GM19025 (cell line): ENCODE measurements around the gene RPRD1B.

Experiments used
- ATAC-seq: cut with Tn5 transposase; IDR thresholded peaks from one replicate; pipeline ENCODE4 v1.9.1; 2021; ENCODE audit warnings: mild to moderate bottlenecking, low read depth, moderate library complexity; ENCODE audit not compliant: unreplicated experiment

Gene RPRD1B

DNA sequence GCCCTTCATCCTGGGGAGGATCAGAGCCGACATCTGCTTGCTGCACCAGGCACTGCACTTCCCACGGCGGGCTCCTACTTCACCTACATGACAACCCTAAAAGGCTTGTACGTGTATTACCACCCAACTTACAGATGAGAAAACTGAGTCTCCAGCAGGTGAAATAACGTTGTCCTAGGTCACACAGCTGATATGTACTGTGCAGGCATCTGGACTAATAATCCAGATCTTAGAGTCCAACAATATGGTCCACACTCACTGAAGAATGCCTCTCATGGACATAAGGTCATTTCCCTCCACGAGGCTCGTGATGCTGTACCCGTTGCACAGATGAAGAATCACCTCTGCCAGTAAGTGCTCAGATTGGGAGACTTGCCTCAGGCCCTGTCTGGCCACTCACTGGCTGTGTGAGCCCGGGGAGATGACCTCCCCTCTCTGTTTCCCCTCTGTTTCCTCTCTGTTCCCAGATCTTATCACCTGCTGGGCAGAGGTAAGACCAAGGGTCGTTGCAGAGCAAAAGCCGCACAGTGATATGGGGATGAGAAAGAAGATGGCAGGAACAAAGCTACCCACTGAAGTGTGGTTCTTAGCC, 99.5 kb downstream of the RPRD1B start:
- no peak for ATAC-seq

- ATAC-seq: no peak
Measured at GRCh38 chr20:38133680-38134426, 100.3 kb downstream of the RPRD1B start.

DNA sequence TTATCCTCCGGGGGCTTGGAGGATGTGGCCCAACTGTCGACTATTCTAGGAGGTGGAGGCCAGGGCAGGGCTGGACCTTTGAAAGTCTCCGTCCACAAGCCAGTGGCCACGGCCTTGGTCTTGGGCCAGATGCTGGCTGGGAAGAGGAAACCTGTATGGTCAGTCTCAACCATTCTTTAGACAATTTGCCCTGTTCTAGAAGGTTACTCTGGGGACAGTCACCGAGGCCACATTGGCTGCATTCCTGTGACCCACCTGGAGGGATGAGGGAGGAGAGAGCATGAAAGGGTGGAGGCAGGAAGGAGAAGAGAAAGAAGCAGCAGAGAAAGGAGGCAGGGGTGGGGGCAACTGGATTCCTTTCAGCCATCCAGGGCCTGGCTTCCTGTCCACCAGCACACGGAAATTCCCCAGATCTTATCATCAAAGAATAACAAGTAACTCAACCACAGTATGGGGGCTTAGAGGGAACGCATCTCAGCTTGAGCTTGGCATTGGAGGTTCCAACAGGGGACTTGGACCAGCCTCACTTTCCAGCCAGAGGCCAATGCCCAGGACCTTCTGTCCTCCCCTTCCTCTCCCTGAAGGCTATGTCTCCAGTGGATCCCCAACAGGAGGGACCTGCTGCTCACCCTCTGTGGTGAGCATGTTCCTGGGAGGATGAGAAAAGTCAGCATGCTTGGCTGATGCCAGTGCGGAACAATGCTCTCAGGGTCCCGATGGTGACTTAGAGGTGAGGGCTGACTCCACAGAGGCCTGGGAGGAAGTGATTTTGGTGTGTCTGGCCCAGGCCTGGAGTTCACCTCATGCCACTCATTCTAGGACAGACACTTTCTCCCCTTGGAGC, 101.1 kb downstream of the RPRD1B start:
- ATAC-seq: no peak

GRCh38 chr20:38135271-38135650, 101.7 kb downstream of the RPRD1B start:
- no peak for ATAC-seq

- ATAC-seq: no peak
Measured at GRCh38 chr20:38135651-38136420, 102.3 kb downstream of the RPRD1B start.

GRCh38 chr20:38136421-38137245, 103.1 kb downstream of the RPRD1B start:
- no peak for ATAC-seq

DNA sequence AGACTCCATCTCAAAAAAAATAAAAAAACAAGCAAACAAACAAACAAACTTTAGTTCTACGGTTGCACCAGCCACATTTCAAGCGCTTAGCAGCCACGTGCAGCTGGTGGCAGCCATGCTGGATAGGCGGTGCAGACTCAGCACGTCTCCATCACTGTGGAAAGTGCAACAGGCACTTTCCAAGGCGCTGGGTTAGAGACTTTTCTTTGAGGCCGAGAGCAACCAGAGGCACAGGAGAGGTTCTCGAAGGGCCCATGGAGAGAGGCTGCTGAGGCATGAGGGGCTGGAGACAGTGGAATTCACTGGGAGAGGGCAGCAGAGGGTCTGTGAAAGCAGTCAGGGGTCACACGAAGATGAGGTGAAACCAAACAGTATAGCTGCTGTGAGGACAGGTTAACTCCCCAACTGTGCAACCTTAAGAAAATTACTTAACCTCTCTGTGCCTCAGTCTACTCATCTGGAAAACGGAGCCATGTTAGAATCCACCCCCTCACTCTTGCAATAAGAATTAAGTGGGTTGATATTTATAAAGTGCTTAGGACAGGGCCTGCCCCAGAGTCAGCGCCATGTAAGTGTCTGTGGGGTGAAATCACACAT, 104.0 kb downstream of the RPRD1B start:
- ATAC-seq: no peak

DNA sequence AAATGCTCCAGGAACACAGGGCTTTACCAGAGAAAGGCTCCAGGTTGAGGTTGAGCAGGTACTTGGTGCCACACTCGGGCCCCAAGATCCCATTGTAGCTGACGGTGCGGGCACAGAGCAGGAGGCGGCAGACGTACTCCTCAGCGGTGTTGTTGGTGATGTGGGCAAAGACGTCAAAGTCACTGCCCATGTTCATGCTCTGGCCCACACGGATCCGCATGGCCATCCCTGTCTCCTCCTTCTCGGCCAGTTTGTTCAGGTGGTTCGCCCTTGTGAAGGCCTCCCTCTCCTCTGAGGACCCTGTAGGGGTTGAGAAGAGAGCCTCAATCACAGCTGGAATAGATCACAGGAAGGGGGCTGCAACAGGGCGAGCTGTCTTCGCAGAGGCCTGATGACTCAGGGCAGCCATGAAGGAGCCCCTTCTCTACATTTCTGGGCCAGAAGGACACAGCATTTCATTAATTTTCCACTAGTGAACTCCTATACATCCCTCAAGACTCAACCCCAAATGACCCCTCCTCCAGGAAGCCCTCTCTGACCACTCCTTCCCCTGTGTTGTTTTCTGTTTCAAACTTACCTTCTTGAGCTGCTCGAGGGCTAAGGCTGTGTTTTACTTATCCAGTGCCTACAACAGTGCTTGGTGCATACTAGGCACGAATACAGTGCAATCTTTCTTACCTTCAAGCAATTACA, 104.7 kb downstream of the RPRD1B start:
- ATAC-seq: no peak

DNA sequence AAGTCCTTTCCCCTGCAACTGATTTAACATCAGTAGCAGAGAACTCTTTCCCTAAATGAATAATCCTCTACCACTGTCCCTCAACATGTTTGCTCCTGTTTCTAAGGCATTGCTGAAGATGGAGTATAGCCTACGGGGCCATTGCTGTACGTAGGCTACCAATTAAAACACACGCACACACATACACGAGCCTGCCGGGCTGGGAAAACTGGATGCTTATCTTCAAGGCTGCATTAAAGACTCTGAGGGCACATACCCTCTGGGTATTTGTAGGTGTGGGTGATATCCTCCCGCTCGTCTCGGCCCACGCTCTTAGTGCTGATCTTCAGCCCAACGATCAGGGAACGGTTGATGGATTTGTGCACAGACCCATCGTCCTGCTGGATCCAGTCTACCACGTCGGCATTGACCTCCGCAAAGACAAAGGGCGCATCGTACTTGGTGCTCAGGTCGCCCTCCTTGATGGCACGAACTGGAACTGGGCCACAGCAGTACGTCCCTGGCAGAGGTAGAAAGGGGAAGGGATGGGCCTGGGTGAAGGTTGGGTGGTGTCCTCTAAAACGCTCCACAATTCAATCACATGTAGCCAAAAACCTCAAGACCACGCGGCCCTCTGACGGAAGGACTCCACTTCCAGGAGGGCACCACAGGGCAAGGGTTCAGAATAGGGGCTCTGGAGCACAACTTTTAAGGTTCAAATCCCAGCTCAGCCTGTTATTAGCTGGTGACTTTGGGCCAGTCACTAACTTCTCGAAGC, 105.8 kb downstream of the RPRD1B start:
- ATAC-seq: no peak

DNA sequence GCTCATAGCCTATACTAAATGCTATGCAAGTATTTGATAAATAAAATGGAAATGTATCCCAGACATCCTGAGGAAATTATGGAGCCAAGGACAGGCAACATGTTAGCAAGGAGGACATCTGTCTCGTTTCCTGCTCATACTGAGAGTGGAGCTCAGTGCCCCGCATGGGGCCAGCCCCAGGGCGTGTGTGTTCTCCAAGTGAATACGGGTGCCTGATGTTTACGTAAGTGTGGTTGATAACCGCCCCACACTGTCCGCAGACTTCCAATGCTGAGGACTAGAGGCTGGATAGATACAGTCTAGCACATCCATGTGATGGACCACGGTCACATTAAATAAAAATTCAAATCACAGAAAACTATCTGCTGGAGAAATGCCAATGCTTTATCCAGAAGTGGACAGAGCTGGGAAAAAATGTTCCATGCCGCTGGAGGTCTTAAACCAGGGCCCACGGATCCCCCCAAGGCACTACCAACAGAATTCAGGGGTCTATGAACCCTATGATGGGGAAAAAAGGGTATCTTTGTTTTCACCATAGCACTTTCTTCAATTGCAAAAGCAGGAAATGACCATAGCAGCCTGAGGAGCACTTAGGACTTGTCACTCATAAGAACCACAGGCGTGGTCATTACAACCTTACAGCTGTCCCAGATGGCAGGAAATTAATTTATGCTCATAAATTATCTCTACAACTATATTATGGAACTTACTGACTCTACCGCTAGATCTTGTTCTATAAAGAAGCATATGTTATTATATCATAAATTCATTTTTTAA, 106.6 kb downstream of the RPRD1B start:
- ATAC-seq: no peak

DNA sequence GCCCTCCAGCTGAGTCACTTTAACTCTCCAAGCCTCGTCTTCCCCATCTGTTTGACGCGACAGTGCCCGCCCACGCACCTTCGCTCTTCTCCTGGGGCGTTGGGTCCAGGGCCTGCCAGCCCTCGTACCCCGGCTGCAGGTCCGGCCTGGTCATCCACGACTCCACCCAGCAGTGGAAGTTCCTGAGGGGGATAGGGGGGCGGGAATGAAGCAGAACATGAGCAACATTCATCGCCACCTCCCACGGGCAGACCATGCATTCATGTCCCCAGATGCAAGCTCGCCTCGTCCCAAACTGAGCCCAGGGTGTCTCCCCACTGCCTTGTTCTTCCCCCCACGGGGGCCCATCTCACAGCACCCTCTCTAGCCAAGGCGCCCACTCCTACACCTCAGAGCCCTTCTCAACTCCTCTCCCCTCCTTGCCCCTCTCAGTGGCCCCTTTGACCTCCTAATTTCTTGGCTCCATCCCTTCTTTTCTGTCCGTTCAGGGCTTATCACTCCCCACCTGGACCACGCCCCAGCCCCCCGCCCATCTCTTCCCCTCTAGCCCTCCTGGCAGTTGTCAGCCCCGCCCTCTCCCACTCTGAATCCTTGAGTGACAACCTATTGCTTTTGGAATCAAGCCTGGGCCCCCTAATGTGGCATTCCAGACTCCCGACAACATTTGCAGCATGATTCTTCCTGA, 107.8 kb downstream of the RPRD1B start:
- no peak for ATAC-seq
